ENCODE measurements around the gene BMP8A.

DNA sequence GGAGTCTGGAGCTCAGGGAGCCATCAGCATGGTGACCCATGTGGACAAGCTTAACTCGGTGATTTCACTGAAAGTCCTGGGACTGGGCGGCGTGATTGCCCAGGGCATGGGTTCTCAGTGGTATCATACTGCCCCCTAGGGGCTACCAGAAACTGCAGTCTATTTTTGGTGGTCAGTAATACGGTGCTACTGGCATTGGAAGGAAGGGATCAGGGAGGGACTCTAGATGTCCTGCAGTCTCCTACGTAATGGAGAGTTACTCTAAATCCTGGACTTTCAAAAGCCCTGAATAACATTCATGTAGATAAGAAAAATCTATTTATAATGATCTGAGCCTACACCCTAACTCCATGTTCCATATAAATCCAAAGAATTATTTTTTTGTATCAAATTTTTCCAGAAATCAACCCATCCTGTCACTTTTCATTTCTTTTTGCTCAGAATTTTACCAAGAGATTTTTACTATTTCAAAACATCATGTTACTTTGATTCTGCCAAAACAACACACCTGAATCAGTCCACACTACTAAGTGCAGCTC, 47.9 kb downstream of the BMP8A start:
- TF ChIP-seq, protein P1, sequence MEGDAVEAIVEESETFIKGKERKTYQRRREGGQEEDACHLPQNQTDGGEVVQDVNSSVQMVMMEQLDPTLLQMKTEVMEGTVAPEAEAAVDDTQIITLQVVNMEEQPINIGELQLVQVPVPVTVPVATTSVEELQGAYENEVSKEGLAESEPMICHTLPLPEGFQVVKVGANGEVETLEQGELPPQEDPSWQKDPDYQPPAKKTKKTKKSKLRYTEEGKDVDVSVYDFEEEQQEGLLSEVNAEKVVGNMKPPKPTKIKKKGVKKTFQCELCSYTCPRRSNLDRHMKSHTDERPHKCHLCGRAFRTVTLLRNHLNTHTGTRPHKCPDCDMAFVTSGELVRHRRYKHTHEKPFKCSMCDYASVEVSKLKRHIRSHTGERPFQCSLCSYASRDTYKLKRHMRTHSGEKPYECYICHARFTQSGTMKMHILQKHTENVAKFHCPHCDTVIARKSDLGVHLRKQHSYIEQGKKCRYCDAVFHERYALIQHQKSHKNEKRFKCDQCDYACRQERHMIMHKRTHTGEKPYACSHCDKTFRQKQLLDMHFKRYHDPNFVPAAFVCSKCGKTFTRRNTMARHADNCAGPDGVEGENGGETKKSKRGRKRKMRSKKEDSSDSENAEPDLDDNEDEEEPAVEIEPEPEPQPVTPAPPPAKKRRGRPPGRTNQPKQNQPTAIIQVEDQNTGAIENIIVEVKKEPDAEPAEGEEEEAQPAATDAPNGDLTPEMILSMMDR (IDR thresholded peaks at IDR 0.05), result peak; percentile 90
- no peak for TF ChIP-seq EZH2phosphoT487 (IDR thresholded peaks at IDR 0.05)
